SK-N-SH treated with all-trans-retinoic acid at 6 μM for 48 hours (cell line): ENCODE measurements around the gene MYO1B.

Source experiments
- ARNTL ChIP-seq: fragments of 450-650 bp; formaldehyde crosslinking; IDR thresholded peaks from 2 replicates; pipeline ENCODE4 v1.5.0; 2020; ENCODE audit warnings: low read depth, mild to moderate bottlenecking, moderate library complexity, borderline replicate concordance
- CSDC2 ChIP-seq: fragments of 250-450 bp; sonication (Bioruptor Pico); IDR thresholded peaks from 2 replicates; pipeline ENCODE4 v1.5.0; 2020; ENCODE audit warnings: mild to moderate bottlenecking, moderate library complexity
- ESRRG ChIP-seq: fragments of 250-450 bp; sonication (Bioruptor Pico); IDR thresholded peaks from 2 replicates; pipeline ENCODE4 v1.6.1; 2021; ENCODE audit warnings: mild to moderate bottlenecking
- GLIS3 ChIP-seq: fragments of 250-450 bp; sonication (Bioruptor Pico); IDR thresholded peaks from 2 replicates; pipeline ENCODE4 v1.5.0; 2020; ENCODE audit warnings: mild to moderate bottlenecking, moderate library complexity
- ISL1 ChIP-seq: fragments of 250-450 bp; sonication (Bioruptor Pico); IDR thresholded peaks from 2 replicates; pipeline ENCODE4 v2.1.2; 2022; ENCODE audit warnings: mild to moderate bottlenecking, moderate library complexity
- POU6F1 ChIP-seq: fragments of 250-450 bp; sonication (Bioruptor Pico); IDR thresholded peaks from 2 replicates; pipeline ENCODE4 v1.8.0; 2021; ENCODE audit warnings: low read depth, mild to moderate bottlenecking, moderate library complexity, borderline replicate concordance
- RARB ChIP-seq: fragments of 250-450 bp; sonication (Bioruptor Pico); IDR thresholded peaks from 2 replicates; pipeline ENCODE4 v1.8.0; 2021; ENCODE audit warnings: mild to moderate bottlenecking, moderate library complexity
- ZFP3 ChIP-seq: fragments of 250-450 bp; sonication (Bioruptor Pico); IDR thresholded peaks from 2 replicates; pipeline ENCODE4 v1.5.0; 2020; ENCODE audit warnings: mild to moderate bottlenecking, moderate library complexity
- ZFP30 ChIP-seq: fragments of 450-650 bp; formaldehyde crosslinking; IDR thresholded peaks from 2 replicates; pipeline ENCODE4 v1.5.0; 2022; ENCODE audit warnings: mild to moderate bottlenecking, moderate library complexity
- ZNF565 ChIP-seq: fragments of 450-650 bp; formaldehyde crosslinking; conservative IDR thresholded peaks from 2 replicates; pipeline ENCODE4 v1.5.0; 2020; ENCODE audit warnings: low read depth, mild to moderate bottlenecking, moderate library complexity
- ZNF70 ChIP-seq: fragments of 450-650 bp; formaldehyde crosslinking; IDR thresholded peaks from 2 replicates; pipeline ENCODE4 v1.5.0; 2020; ENCODE audit warnings: mild to moderate bottlenecking, moderate library complexity
- ZNF8 ChIP-seq: fragments of 450-650 bp; formaldehyde crosslinking; IDR thresholded peaks from 2 replicates; pipeline ENCODE4 v1.5.0; 2020; ENCODE audit warnings: mild to moderate bottlenecking, moderate library complexity

- TF ChIP-seq ZNF8 (CRISPR knock-in tag) (no peak), ZNF70 (no peak), ZNF565 (no peak), CSDC2 (CRISPR knock-in tag) (no peak), RARB (CRISPR knock-in tag) (no peak), ARNTL (CRISPR knock-in tag) (no peak), POU6F1 (CRISPR knock-in tag) (no peak), ZFP3 (CRISPR knock-in tag) (no peak), ESRRG (CRISPR knock-in tag) (no peak), GLIS3 (CRISPR knock-in tag) (no peak), ZFP30 (CRISPR knock-in tag) (no peak), ISL1 (CRISPR knock-in tag) (no peak)
These were observed 84.6 kb downstream of the MYO1B start for GRCh38 chr2:191329841-191330240.
